ENCODE data around the gene RAB31.

RAB31 gene

DNA sequence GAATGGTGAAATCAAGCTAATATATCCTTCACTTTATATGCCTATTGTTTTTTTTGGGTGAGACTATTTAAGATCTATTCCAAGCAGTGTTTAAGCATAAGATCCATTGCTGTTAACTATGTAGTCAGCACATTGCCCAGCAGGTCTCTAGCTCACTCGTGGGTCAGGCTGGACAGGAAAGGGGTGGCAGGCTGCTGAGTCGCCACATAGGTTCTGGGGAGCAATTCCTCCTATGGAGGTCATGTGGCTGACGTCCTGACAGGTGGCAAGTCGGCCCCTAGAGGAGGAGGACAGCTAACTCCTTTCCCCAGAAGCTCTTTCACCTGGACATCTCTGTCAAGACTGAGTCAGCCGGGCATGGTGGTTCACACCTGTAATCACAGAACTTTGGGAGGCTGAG is 13.9 kb upstream of the RAB31 start:
- DNase-seq: no peak

DNA sequence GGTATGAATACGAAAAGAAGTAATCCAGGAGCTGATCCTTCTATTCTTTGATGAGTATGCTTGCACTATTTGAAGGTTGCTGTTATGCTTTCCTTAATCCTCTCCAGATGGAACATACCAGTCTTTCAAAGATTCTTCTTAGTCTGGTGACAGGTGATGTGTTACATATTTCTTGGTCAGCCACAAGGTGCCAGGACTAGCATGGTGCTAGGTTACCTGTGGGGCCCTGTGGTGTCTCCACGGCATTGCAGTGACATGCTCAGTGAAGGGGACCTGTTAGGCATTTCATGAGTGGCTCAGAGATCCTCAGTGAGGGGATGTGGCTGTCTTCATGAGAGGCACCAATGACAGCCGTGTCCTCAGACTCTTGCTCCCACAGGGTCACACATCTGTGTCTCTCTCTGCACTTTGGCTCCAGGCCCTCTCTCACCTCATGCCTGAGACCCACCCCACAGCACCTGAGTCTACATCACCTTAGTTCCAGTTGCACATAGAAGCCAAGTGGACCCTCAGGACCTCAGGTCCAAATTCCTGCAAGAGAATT is 13.1 kb upstream of the RAB31 start:
- DNase-seq: no peak

DNA sequence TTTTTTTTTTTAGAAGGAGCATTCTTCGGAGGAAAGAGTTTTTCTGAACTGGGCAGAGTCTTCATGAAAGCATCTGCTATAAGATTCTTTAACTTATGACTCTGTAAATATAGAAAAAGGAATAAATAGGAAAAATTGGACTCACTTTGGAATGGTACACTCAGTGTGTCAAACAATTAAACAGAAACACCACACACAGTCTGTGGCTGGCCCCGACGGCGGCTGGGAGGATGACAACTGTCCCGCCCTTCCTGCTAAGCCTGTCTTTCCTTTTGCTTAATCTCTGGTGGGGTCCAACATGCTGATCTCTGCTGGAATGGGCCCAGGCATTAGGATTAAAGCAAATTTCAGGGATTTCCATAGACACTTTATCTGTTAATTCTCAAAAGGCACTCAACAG is 12.5 kb upstream of the RAB31 start:
- no peak for DNase-seq

DNA sequence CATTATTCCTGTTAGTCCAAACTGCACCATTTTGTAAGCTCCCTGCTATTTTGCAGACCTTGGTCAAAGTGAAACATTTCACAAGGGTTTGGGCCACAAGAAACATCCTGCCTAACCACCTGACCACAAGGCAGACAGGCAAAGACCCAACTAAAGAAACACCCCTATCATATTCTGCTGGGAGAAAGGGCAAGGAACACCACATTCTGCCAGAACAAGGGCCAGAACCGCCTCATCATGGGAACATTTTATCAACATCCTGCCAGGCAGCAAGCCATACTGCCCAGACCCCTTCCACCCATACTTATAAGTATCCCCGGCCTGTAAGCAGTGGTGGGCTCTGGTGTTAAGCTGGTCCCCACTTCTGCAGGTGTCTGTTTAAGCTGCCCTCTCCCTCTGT is 12.0 kb upstream of the RAB31 start:
- no peak for DNase-seq

DNA sequence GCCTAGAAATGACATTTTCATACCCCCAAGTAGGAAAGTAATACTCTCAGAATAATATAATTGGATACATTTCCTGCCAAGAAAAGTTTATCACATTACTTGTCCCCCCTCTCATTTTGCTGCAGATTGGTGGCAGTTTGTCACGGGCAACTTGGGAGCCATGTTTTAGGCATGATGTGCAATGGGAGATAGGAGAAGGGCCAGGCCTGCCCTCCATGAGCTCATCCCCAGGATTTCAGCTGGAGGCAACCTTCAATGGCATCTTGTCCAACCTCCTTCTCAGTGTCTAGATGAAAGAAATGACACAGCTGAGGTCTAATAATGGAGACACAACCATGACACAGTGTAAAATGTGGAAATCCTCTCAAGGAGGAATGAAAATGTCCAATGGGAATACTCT is 11.4 kb upstream of the RAB31 start:
- DNase-seq: no peak

DNA sequence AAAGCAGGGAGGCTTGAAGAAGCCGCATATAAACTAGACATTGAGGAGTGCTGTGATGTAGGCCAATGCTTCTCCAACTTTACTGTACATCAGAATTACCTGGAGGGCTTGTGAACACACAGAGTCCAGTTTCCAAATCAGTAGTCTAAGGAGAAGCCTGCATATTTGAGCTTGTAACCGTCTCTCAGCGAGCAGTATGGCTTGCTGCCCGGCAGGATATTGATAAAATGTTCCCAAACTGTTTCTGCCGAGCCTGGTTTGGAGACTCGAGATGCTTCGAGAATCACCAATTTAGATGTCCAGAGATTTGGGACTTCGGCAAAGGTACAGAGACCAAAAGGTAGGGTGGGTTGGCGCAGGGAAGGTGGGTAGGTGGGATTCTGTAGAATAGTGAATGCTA is 11.0 kb upstream of the RAB31 start:
- no peak for DNase-seq

DNA sequence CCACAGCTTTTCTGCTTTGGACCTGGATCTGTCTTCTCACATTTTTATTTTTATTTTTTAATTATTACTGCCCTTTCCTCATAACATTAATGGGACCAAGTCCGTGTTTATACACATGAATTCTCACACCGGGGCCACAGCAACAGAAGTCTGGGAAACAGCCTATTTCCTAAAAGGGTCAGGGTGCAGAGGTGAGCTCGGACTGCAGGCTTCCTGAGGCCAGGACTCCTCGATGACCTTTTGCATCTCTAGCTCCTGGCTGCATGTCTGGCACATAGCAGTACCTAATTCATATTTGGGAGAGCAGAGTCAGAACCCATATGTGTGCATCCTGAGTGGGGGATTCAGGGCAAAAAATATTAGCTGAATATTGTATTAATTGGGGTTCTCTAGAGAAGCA is 9.6 kb upstream of the RAB31 start:
- DNase-seq: no peak

DNA sequence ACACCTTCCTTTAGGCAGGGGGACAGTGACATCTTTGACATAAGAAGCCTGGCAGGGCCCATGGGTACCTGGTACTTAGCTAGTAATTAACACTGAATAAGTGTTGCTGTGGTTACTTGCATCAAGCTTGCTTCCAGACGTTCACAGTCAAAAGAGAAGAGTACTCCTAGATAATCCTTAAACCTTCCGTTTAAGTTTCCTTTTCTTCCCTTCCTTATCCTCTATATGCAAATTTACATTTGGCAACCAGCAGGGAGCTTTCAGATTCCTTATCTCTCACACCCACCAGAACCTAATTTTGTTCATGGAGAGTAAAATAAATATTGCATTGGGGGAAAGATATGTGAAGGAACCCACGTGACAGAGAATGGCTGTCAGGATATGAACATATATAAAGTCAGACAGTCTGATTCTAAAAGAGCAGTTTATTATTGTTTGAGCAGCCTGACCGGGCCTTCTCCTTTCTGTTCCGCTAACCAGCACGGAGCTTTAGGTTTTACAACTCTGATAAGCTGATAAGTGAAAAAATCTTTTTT is 7.8 kb upstream of the RAB31 start:
- DNase-seq: peak; percentile 70

DNA sequence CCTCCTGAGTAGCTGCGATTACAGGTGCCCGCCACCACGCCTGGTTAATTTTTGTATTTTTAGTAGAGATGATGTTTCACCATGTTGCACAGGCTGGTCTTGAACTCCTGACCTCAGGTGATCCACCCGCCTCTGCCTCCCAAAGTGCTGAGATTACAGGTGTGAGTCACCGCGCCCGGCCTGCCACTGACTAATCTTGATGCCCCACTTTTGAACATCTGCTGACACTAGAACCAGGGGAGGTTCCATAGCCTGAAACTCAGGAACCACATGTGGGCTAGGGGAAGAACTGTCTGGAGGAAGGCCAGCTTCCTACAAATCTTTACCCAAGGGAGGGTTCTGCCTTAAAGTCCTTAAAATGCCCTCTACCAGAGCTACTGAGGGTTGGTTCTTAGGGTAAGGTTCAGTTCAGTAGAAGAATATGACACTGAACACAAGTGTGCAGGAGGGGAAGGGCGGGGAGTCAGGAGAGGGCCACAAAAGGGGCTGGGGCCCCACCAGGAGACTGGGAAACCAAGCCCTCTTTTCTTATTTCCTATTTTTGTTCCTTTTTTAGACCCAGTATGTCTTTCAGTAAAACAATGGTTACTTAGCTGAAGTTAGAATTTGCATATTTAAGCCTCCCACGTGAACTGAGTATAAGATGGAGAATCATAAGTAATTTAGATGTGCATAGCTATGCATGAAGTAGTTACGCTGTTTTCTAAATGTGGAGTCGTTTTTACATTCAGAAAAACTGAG is 6.3 kb upstream of the RAB31 start:
- DNase-seq: no peak

DNA sequence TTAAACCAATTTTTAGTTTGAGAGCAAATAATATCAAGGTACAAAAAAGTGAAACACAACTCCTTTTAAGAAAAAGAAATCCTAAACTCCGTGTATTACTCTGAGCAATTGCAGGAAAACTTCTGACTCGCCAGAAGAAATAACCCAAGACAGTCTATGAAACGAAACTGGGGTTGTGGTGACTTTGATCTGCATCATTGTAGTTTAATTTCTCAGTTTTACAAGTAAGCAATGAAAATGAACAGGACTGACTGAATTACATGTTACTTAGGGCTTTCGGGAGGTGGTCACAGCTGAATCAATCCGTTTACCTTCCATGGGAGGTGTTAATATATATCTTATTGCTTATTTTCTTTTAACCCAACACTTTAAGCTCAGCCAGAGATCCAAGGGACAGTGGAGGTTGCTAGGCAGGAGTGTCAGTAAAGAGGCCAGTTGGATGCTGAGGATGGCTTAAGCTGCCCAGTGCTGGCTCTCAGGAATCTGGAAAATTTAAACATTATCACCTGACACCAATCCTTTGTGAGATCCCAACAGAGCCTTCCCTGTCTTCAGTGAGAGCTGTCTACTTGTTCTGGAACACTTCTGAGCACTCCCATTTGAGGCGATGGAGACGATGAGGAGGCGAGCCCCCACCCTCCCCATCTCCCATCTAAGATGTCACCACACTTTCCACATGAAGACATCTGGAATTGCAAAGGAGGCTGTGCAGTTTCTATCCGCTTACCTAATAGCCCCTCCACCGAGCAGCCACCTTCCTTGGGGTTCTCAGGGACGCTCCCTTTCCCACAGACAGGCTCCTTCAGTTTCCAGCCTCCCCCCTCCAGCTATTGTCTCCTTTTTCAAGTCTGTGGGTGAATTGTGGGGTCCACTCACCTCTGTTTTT is 3.6 kb upstream of the RAB31 start:
- DNase-seq: no peak

DNA sequence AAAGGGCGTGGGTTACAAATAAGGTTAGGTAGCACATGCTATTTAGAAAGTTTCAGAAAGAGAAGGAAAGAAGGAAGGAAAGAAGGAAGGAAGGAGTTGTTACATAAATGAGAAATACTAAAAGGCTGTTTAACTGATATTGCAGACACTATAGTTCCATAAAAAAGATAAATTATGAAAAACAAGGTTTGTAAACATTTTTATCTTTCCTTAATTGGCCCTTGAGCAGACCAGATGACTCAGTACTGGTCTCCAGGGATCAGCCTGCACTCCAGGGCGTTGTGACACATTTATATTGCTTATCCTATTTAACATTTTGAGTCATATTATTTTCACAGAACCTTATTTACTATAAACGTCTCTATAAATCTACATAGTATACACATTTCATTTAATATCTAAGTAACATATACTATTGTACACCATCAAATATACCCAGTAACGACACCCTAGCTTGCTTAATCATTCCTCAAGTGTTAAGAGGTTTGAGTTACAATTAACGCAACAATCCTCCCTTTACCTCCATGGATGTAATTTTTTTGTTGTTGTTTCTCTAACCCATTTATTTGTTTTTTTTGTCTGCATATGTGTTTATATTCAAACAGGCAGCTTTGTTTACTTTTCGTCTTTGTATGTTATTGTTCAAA is 2.8 kb upstream of the RAB31 start:
- DNase-seq: no peak

DNA sequence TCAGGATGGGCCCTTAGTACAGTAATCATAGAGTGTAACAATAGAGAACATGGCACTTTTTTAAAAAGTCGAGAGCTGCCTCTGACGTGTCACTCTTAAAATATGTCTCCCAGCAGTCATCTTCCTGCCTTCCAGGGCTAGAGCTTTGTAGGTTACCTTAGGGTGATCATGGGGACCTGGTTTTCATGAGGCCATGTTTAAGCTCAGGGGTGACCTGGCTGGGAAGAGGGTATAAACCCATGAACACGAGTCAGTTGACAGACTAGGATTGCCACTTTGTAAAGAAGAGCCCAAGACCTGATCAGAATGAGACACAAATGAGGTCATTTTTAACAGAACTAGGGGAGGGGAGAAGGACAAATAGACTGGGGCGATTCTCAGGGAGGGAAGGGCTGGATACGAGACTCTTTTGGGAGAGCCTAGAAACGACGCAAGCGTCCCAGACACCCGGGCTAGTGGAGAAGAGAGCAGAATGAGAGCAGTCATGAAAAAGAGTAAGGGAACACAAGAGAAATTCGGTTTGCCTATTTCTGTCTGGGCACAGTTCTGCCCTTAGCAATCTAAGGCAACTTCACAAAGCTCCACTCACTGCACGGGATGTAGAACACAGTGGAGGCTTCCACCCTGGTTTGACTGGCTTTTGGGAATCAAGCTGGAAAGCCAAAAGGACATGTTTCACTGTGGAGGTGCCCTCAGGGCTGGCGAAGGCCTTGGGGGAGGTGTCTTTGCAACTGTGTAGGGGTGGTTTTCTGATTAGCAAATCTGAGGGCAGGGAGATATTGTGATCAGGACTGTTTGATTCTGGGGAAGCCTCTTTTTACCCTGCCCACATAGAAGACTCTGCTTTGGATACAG is 1.8 kb upstream of the RAB31 start:
- no peak for DNase-seq

DNA sequence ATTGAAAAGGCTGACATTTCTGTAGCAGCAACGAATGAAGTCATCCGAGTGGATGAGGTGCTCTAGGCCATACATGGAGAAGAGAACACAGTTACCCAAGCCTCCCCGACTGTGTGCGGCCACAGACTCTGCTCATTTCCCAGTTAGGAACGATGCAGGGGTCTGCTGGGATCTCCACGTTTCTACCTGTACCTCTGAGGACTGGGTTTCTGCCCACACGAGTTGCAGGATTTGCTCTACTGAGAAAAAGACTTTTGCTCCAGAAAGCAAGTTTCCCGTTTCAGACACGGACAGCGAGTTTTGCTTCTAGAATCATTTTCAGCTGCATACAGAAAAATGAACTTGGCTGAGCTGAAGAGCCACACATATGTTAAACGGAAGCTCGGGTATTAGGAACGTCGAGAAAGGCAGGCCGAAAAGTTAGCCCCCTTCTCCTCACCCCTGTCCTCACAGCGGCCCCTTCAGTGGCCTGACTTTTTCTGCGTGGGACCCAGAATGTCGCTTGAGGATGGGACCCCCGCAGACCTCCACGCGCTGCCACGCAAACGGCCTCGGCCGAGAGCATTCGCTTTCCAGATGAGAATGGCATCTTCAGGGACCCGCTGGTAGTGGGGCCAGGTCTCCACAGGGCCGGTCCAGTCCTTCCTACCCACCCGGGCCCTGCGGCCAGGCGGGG is 582 bp upstream of the RAB31 start:
- no peak for DNase-seq

DNA sequence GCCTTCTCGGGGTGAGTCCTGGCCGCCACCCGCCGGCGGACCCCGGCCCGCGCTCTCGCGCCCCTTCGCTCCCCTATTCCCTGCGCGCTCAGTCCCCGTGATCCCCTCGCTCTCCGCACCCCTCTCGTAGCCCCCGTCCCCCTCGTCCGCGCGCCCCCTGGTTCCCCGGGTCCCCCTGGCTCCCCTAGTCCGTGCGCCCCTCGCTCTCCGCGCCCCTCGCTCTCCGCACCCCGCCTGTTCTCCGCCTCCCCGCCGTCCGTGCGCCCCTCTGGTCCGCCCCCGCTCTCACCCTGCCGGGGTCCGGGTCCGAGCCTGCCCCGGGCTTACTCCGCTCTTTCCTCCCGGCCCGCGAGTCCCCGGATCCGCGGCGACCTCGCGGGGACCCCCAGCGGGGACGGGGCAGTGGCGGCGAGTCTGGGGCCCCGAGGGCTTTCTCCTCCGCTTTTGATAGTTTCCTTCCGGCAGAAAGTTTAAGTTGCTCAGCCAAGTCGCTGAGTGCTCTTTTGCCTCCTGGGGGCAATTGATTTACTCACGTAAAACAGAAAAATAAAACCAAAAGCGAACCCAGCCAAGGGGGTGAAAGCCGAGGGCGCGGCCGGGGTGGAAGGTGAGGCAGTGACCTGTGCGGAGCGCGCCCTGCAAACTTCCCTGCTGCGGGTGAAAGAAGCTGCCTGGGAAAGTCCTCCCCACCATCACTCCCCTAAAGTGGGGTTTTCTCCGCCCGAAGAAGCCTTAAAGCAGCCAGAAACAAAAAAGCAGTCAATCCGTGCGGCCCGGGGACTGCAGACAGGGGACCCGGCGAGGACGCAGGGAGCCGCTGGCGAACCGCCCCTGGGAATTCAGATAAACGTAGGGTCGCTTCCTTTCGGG is 568 bp downstream of the RAB31 start:
- DNase-seq: no peak

DNA sequence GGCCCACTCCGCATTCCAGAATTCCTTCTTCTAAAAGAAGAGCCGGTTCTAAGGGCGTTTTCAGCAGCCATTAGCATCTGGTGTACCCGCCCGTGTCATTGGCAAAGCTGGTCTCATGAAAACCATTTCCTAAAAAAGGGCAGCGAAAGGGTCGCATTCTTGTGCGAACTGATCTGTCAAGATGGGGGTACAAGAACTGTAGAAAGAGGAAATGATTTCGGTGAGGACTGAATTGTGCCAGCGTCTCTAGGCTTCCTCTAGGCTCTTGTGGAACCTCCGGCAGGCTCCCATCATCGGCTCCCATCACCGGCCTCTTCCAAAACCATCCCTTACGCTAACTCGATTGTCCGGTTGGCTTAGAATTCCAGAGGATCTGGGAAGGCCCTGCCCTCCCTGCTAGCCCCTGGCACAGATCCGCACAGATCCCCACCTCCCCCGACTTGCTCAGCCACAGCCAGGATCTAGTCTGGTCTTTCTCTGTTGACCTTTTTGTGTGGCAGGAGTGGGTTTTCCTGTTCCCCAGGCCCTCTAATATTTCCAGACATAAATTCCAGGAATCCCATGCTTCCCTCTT is 1.3 kb downstream of the RAB31 start:
- no peak for DNase-seq

DNA sequence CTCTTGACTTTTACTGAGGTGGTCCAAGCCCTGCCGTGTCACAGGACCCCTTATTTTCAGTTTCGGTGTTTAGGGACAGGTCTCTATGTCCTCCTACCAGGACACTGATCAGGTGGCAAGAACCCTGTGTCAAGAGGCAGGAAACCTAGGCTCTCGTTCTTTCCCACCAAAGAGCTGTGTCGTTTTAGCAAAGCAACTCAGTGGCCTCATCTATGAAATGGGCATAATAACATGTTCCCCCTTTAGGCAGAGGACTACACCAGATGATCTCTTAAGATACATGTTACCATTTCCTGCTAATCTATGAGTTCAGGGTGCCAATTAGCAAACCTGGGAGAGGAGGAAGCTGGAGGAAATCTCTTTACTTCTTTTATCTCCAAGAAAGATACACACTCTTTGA is 1.9 kb downstream of the RAB31 start:
- DNase-seq: no peak

DNA sequence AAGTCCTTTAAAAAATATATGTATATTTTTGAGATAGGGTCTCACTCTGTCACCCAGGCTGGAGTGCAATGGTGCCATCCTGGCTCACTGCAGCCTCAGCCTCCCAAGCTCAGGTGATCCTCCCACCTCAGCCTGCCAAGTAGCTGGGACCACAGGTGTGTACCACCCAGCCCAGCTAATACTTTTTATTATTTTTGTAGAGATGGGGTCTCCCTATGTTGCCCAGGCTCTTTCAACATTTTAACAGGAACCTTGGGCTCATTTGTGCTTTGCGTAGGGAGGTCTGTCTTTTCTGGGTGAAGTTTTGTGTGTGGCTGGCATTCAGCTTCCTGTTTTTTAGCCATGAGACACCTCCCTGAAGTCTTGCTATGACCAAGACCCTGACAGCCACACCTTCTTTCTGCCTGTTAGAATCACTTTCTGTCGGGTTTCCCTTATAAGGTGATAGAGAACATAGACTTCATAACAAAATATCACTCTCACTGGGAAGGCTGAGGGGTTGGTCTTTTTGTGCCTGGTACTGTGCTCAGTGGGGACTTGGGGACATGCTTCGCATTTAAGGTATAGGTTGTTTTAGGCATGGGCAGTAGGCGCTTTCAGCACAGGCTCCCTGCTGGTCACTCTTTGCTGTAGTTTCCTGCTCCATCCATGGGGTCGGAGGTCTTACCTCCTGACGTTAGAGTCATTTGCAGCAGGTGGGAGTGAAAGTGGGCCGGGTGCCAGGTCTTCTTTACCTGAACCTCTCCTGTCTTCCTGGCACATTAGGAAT is 3.4 kb downstream of the RAB31 start:
- no peak for DNase-seq

DNA sequence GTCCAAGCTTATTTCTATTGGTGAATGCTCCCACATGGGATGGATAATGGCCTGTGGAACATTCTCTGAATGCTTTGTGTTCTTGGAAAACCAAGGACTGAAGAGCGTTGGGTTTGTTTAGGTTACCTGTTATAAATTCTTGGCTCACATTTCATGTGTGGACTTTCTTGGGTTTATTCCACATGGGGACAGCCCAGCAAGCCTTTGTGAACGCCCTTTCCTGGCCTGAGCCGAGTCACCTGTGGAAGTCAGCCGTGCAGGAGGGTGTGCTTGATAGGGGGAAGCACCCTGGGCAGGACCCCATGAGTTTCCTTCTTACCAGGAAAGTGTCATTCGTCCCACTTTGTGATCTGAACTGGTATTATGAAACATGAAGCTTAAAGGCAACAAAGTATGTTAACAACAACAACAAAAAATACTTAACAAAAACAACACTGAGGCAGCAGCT is 4.1 kb downstream of the RAB31 start:
- DNase-seq: no peak

DNA sequence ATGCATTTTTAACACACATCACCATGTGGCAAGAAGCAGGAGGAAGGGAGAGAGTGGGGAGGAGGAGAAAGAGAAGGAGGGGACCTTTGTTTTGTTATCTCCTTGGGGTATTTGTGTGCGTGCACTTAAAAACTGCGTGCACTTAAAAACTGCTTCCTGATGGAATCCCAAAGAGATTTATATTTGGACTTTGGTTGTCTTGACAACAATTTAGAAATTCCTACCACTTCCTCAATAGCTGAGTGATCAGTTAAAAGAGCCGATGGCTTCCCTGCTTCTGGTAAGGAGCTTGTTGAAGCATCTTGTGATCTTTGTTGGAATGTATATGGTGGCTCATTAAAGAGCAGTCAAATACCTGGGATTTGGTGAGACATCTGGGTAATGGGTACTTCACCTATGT is 4.5 kb downstream of the RAB31 start:
- DNase-seq: no peak

Measured in hematopoietic multipotent progenitor cell treated with erythropoietin and hydrocortisone succinate and interleukin-3 and kit ligand, for 8 days (in vitro differentiated cells).